Stimulated activated CD8-positive, alpha-beta memory T cell treated with anti-CD3 and anti-CD28 coated beads, Interleukin-15, amount 100 ng/mL, for 48 hours (primary cell): Measurements from ENCODE around the gene METTL21A.

Experiments used
- DNase-seq, 2 donors: peaks; one replicate each; pipeline ENCODE4 v3.0.0-alpha.2; 2020; ENCODE audit warnings: low read depth in 2 of 2

METTL21A gene

GRCh38 chr2:207624185-207625013 lies 795 bp downstream of the METTL21A start:
- peak; percentile 43 to 47 for DNase-seq

GRCh38 chr2:207621501-207622039 lies 3.6 kb downstream of the METTL21A start:
- DNase-seq, result no peak

- no peak for DNase-seq
Measured at GRCh38 chr2:207619764-207620203, 5.4 kb downstream of the METTL21A start.

GRCh38 chr2:207617011-207617671 lies 8.1 kb downstream of the METTL21A start:
- no peak for DNase-seq

DNA sequence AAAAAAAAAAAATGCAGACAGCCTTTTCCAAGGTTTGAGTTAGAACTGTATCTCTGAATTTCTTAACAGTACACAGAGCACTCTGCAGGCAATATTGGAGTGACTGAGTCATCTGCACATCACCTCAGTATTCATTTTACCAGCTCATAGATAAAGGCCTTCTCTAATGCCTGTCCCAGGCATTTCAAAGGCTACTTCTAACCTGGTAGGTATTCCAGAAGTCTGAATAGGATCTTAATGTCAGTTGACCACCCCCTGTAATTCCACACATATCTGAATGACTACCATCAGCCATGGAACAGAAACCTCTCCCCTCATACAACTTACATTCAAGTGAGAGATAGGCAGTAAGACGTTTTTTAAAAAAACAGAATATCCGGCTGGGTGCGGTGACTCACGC lies 9.0 kb downstream of the METTL21A start:
- no peak for DNase-seq

DNA sequence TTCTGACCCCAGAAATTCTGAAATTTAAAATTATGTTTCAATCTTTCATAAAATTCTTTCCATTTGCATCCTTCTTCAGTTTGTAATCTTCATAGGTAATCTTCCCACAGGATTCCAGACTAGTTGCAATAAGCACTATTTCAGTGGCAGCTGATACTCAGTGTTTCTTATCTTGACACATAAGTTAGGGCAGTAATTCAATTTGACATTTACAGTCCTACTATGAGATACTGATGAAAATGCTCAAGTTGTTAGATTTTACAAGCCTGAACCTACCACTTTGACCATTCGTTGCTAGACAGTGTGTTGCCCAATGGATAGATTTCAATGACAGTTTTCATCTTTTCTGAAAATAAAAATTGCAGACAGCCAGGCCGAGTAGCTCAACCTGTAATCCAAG lies 10.4 kb downstream of the METTL21A start:
- no peak for DNase-seq

GRCh38 chr2:207612714-207613113 lies 12.5 kb downstream of the METTL21A start:
- DNase-seq, result no peak

DNA sequence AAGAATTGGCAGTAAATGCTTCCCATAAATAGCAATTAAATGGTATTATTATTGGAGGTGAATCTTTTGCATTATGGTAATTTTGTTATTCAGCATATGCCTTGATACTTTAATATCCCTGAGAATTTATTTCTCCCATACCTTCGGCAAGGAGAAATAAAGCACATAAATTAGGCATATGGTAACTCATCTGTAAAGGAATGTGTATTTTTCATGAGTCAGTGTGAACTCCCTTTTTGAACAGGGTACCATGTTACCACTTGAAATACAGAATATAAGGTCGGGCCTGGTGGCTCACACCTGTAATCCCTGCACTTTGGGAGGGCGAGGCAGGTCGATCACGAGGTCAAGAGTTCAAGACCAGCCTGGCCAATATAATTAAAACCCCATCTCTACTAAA lies 18.4 kb downstream of the METTL21A start:
- DNase-seq, result no peak

DNA sequence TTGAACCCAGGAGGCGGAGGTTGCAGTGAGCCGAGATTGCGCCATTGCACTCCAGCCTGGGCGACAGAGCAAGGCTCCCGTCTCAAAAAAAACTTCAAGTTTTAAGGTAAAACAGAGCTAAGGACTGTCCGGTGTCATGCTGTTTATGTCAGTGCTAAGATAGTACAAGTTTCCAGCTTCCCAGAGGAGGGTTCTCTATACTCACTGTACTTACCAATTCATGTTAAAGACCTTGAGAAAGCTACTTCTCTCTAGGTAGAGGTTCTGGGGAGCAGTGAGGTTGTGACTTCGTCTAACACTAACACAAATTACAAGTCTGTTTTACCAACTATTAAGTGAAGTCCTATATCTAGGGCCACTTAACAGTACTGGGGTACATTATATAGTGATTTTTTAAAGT lies 18.8 kb downstream of the METTL21A start:
- no peak for DNase-seq

DNA sequence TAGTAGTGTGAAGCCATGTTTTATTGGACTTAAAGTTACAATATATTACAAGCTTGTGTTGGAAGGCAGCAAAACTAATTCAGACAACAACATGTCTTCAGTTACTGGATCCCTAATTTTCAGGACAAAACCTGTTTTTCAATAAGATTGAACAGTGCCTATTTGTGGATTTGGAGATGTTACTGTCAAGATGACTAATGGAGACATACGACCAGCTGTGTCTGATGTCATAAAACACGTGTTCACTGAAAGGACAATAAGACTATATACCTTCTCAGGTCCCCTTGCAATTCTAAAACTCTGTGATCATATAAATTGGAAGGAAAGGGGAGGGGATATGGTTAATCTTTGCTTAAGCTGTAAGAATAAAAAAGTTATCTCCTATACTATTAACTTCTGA lies 21.7 kb downstream of the METTL21A start:
- DNase-seq, result no peak

DNA sequence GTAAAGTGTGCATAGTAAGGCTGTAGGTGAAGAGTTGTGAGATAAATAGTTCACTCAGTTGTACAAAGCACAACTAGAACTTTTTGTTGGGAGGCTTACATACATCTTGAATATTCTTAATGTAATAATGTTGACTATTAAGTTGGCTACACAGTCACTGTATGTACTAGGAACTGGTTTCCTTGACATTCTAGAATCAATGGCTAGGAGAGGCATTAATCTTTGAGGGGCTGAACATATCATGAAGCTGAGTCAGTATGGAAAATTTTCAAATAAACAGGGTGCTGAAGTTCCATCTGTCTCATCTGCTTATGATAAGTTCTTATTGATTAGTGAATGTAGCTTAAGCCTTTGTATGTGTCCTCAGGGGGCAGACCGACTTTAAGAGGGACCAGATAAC lies 23.4 kb downstream of the METTL21A start:
- no peak for DNase-seq

- no peak for DNase-seq
Measured at GRCh38 chr2:207600231-207600630, 25.0 kb downstream of the METTL21A start.

GRCh38 chr2:207599636-207600035 lies 25.6 kb downstream of the METTL21A start:
- DNase-seq, result no peak

DNA sequence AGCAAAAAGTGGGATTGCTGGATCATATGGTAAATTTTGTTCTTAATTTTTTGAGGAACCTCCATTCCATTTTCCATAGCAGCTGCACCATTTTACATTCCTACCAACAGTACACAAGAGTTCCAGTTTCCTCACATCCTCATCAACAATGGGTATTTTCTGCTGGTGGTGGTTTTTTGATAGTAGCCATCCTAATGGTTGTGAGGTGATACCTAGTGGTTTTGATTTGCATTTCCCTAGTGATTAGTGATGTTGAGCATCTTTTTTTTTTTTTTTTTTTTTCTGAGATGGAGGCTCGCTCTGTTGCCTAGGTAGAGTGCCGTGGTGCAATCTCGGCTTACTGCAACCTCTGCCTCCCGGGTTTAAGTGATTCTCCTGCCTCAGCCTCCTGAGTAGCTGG lies 30.5 kb downstream of the METTL21A start:
- DNase-seq, result no peak

DNA sequence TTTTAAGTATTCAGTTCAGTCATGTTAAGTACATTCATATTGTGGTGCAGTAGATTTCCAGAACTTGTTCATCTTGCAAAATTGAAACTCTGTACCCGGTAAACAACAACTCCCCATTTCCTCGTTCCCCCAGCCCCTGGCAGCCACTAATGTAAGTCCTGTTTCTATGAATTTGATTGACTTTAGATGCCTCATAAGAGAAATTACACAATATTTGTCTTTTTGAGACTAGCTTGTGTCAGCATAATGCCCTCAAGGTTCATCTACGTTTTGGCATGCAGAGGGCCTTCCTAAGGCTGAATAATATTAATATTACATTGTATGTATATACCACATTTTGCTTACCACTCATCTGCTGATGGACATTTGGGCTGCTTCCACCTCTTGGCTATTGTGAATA lies 30.9 kb downstream of the METTL21A start:
- no peak for DNase-seq

GRCh38 chr2:207593277-207593676 lies 31.9 kb downstream of the METTL21A start:
- no peak for DNase-seq

- no peak for DNase-seq
Measured at GRCh38 chr2:207589143-207589542, 36.1 kb downstream of the METTL21A start.

DNA sequence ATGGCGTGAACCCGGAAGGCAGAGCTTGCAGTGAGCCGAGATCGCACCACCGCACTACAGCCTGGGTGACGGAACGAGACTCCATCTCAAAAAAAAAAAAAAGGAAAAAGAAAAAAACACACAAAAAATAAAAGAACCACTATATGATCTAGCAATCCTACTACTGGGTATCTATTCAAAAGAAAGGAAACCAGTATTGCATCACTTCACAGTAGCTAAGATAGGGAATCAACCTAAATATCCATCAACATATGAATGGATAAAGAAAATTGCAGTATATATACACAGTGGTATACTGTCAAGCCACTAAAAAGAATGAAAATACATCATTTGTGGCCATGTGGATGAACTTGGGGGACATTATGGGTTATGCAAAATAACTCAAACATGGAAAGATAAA lies 37.9 kb downstream of the METTL21A start:
- DNase-seq, result no peak

- DNase-seq, result no peak
Measured at GRCh38 chr2:207584952-207585351, 40.2 kb downstream of the METTL21A start.

- DNase-seq, result no peak
Measured at GRCh38 chr2:207571370-207571769, 53.8 kb downstream of the METTL21A start.

DNA sequence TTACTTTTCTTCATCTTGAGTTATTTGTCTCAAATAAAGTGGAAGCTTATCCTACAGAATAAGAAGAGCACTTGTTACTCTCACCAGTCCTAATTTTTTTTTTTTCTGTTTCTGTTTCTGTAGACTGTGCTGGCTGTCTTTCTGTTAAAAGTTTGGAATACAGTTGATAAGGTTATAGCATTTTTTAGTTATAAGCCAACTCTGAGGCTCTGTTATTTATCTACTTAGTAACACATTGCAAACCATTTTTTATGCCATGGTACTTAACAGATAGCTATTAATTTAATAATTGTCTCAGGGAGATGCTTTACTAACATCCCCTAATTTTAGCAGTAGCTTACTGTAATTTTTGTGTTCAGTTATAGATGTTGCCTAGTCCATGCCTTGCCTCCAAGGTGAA lies 57.5 kb downstream of the METTL21A start:
- DNase-seq, result no peak

DNA sequence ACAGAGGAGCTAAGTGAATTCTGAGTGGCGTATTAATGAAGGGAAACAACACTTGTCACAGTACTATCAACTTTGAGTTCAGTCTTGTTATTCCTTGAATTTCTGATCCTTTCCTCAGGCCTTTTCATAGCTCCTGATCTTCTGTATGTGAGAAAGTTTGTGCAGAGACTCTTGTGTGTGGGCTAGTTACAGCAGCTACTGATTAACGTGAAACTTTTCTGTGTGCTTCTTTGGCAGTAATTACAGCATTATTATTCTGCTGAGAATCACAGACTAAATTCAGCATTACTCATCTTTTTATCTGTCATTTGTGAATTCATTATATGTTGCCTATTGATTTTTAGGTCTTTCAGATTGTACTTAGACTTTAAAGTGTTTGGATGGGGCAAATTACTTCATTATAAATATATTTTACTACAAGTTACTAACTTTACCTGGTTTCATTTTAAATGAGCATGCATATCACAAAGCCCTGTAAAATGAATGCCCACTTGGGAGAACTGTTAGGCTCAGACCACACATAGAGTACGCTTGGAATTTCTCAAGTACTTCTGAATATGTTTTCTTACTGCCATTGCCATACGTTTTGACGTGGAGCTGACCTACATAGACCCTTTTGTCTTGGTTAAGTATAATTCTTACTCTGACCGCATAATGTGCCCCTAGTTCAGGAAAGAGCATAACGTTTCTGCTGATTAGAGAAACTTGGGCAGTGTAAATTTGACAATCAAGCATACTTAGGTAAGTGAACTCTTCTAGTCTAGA lies 59.3 kb downstream of the METTL21A start:
- no peak for DNase-seq
